ENCODE measurements around the gene COMT. TPM values are rescaled to one million over a fixed set of nuclear protein-coding genes. Genes with fewer than 3 reads are reported as not detected.

The COMT gene
- total RNA-seq, 1 donor from 2014 or later: 1.3 TPM

DNA sequence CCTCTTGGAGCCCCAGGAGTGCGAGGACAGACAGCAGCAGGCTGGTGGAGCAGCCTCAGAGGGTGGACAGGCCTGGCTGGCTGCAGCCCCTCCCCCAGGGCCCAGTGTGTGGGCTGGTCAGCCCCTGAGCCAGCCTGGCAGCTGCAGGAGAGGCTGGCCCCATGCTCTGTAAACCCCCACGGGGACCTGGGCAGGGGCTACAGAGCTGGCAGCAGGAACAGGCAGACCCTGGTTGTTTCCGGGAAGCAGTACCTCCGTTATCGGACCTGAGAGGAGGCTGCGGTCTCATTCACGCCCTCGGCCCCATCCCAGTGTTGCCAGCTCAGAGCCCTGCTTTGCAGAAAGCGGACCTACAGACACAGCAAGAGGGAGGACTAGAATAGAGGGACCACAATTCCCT is 38.5 kb upstream of the COMT start:
- H3K27ac ChIP-seq: no peak overlapping the region
- Mint-ChIP-seq H3K27me3 (ENCODE audit: insufficient read depth, low read depth) (peaks cover 6% of the 10 kb centered on the region), H3K4me3 (no peak overlapping the region), H3K27ac (peak overlapping the region; percentile 82), H3K9me3 (no peaks in the 10 kb centered on the region), H3K36me3 (no peaks in the 10 kb centered on the region), H3K4me1 (peaks cover 51% of the 10 kb centered on the region)
- TF ChIP-seq, protein P1, sequence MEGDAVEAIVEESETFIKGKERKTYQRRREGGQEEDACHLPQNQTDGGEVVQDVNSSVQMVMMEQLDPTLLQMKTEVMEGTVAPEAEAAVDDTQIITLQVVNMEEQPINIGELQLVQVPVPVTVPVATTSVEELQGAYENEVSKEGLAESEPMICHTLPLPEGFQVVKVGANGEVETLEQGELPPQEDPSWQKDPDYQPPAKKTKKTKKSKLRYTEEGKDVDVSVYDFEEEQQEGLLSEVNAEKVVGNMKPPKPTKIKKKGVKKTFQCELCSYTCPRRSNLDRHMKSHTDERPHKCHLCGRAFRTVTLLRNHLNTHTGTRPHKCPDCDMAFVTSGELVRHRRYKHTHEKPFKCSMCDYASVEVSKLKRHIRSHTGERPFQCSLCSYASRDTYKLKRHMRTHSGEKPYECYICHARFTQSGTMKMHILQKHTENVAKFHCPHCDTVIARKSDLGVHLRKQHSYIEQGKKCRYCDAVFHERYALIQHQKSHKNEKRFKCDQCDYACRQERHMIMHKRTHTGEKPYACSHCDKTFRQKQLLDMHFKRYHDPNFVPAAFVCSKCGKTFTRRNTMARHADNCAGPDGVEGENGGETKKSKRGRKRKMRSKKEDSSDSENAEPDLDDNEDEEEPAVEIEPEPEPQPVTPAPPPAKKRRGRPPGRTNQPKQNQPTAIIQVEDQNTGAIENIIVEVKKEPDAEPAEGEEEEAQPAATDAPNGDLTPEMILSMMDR (IDR thresholded peaks at IDR 0.05): no peak
- no peak for TF ChIP-seq EZH2phosphoT487 (IDR thresholded peaks at IDR 0.05)
- TF ChIP-seq EZH2 (IDR thresholded peaks at IDR 0.05): no peak
- H3F3A ChIP-seq (ENCODE audit: low read depth): peaks cover 8% of the 10 kb centered on the region
- H3K4me1 ChIP-seq: peaks cover 19% of the 10 kb centered on the region
- H3K36me3 ChIP-seq: no peaks in the 10 kb centered on the region
- no peak overlapping the region for H3K4me3 ChIP-seq
- DNase-seq (ENCODE audit: low spot score): peak; percentile 73
- H4K20me1 ChIP-seq (ENCODE audit: low read depth): no peaks in the 10 kb centered on the region
- H3K4me2 ChIP-seq: peak overlapping the region; percentile 36
- H3K79me2 ChIP-seq (ENCODE audit: low read depth): no peaks in the 10 kb centered on the region
- no peak overlapping the region for H2AFZ ChIP-seq (replicated peaks)
- H3K27me3 ChIP-seq: no peaks in the 10 kb centered on the region
- no peak overlapping the region for H3K9ac ChIP-seq
- H3K9me3 ChIP-seq (ENCODE audit: low read depth): no peaks in the 10 kb centered on the region

DNA sequence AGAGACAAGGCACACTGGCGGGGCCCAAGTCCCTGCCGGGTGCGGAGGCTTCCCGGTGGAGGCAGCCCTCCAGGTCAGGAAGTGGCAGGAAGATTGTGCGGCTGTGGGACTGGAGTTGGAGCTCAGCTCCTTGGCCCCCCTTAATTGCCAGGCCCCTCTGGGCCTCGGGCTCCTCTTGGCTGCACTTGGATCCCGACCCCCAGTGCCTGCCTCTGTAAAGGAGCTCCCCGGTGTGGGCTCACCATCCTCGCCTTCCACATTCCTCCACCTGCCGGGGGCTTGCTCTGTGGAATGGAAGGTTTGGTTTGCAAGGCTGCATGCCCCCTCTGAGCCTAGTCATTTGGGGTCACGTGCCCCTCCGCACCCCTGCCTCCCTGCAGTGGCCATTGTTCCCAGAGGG is 38.1 kb upstream of the COMT start:
- Histone ChIP-seq H3K9ac (no peak overlapping the region), H3K4me1 (peaks cover 19% of the 10 kb centered on the region), H2AFZ (replicated peaks) (no peak overlapping the region), H3K9me3 (ENCODE audit: low read depth) (no peaks in the 10 kb centered on the region), H3K27ac (no peak overlapping the region), H3K36me3 (no peaks in the 10 kb centered on the region), H3K27me3 (no peaks in the 10 kb centered on the region), H3K4me2 (peak overlapping the region; percentile 36), H3F3A (ENCODE audit: low read depth) (peaks cover 8% of the 10 kb centered on the region), H3K4me3 (no peak overlapping the region), H4K20me1 (ENCODE audit: low read depth) (no peaks in the 10 kb centered on the region), H3K79me2 (ENCODE audit: low read depth) (no peaks in the 10 kb centered on the region)
- H3K36me3 Mint-ChIP-seq: no peaks in the 10 kb centered on the region
- H3K4me1 Mint-ChIP-seq: peaks cover 53% of the 10 kb centered on the region
- H3K4me3 Mint-ChIP-seq: no peak overlapping the region
- no peaks in the 10 kb centered on the region for H3K9me3 Mint-ChIP-seq
- H3K27me3 Mint-ChIP-seq (ENCODE audit: insufficient read depth, low read depth): peaks cover 8% of the 10 kb centered on the region
- no peak for TF ChIP-seq EZH2phosphoT487 (IDR thresholded peaks at IDR 0.05)
- TF ChIP-seq, protein P1 (IDR thresholded peaks at IDR 0.05): no peak
- TF ChIP-seq EZH2 (IDR thresholded peaks at IDR 0.05): no peak
- no peak for DNase-seq (ENCODE audit: low spot score)
- H3K27ac Mint-ChIP-seq: peak overlapping the region; percentile 82

DNA sequence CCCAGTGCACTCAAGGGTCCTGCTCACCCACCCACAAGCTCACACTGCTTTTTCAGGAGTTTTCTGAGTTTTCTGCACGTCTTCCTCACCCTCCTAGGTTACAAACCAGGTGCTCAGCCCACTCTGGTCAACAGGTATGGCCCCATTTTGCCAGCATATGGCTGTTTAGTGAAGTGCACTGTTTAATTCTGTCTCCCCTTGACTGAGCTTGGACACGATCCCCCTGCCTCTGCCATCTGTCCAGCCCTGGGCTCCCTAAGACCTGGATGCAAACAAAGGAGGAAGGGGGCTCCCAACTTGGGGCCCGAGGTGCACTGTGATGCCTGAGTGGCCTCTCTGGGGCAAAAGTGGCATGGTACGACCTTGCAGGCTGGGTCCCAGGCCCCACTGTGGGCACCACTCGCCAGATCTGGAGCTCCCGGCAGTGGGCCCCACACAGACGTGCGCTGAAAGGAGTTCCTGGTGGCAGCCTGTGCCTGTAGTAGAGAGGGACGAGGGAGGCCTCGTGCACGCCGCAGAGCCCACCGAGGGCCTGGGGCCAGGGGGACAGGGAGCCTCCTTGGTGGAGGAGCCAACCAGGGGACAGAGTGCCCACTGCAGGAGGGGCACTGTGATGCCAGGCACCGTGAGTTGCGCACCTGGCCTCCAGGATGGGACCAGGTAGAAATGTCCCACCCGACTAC is 37.3 kb upstream of the COMT start:
- Mint-ChIP-seq H3K27ac (peak overlapping the region; percentile 66), H3K4me3 (peak overlapping the region; percentile 20), H3K4me1 (peaks cover 51% of the 10 kb centered on the region)

More for the DNA sequence above, 37.3 kb upstream of the COMT start:
- Histone ChIP-seq H3K9me3 (ENCODE audit: low read depth) (no peaks in the 10 kb centered on the region), H2AFZ (replicated peaks) (no peak overlapping the region), H3K4me2 (no peak overlapping the region), H3K27ac (no peak overlapping the region), H3K79me2 (ENCODE audit: low read depth) (no peaks in the 10 kb centered on the region), H3K36me3 (no peaks in the 10 kb centered on the region), H3K9ac (no peak overlapping the region), H3F3A (ENCODE audit: low read depth) (peaks cover 8% of the 10 kb centered on the region), H4K20me1 (ENCODE audit: low read depth) (no peaks in the 10 kb centered on the region), H3K27me3 (no peaks in the 10 kb centered on the region), H3K4me3 (no peak overlapping the region), H3K4me1 (peaks cover 19% of the 10 kb centered on the region)
- TF ChIP-seq EZH2phosphoT487 (IDR thresholded peaks at IDR 0.05): no peak
- TF ChIP-seq, protein P1 (IDR thresholded peaks at IDR 0.05): no peak
- no peak for TF ChIP-seq EZH2 (IDR thresholded peaks at IDR 0.05)
- no peaks in the 10 kb centered on the region for H3K9me3 Mint-ChIP-seq
- H3K36me3 Mint-ChIP-seq: no peaks in the 10 kb centered on the region
- H3K27me3 Mint-ChIP-seq (ENCODE audit: insufficient read depth, low read depth): peaks cover 13% of the 10 kb centered on the region
- DNase-seq (ENCODE audit: low spot score): no peak
